K562 (cell line): Measurements from ENCODE around the gene LIMK1. TPM values are rescaled to one million over a fixed set of nuclear protein-coding genes. Genes with fewer than 3 reads are reported as not detected.
A peak's percentile ranks its signal among the peaks of the same experiment; 100 is the strongest.

Source experiments
- ATAC-seq: fragments of 200-7000 bp; cut with Tn5 transposase; 3 replicates; pipeline ENCODE4 v1.9.1; 2020; ENCODE audit warnings: moderate library complexity
- BruUV-seq: library from RNA; stranded (reverse); fragments of 400-500 nt; replicated peaks from 2 replicates; lab custom pipeline; 2021; lab: Mats Ljungman, UMichigan
- CTCF ChIA-PET: fragments of 300-600 bp; formaldehyde crosslinking; extraction: SDS; loops from one replicate; lab custom pipeline; 2021; ENCODE audit warnings: low intra/inter-chr PET ratio; lab: Yijun Ruan, JAX
- POLR2A ChIA-PET: fragments of 300-600, 350-650 bp; sonication (Branson Sonifier 250); formaldehyde crosslinking; extraction: SDS; loops from one replicate; lab custom pipeline; 2021; ENCODE audit warnings: antibody characterized with exemption, inconsistent platforms; lab: Yijun Ruan, JAX
- DNase-seq, 4 experiments: peaks; one replicate each; pipeline versions ENCODE4 v3.0.0 to v3.0.0-alpha.2; 2011 to 2018; ENCODE audit warnings: low spot score in 3 of 4, mixed read lengths in 3 of 4; ENCODE audit errors: extremely low read depth in 1 of 4
- FAIRE-seq: peaks from 2 replicates; lab custom pipeline; 2011; peaks lifted over from hg19 to GRCh38; lab: Jason Lieb, UNC
- H2AFZ ChIP-seq: 2 replicates; pipeline ENCODE4 v1.6.0; 2011; ENCODE audit warnings: low read depth, low read length, control low read depth, inconsistent platforms
- H3K27ac ChIP-seq: fragments of 200-600 bp; 3 replicates; pipeline ENCODE4 v1.8.0; 2011; ENCODE audit warnings: low read depth, mild to moderate bottlenecking, control low read depth, inconsistent platforms, low read length, moderate library complexity, mixed read lengths; ENCODE audit errors: extremely low read depth
- H3K27me3 ChIP-seq, 2 experiments: fragments of 300-600 bp in 1 of 2; 2 replicates in 1 of 2; 3 replicates in 1 of 2; pipeline versions ENCODE4 v1.6.0 to v1.8.0; 2011; ENCODE audit warnings: inconsistent platforms in 2 of 2, low read length in 2 of 2, mild to moderate bottlenecking in 1 of 2, mixed read lengths in 1 of 2, moderate library complexity in 1 of 2; ENCODE audit not compliant: control insufficient read depth in 2 of 2, insufficient read depth in 2 of 2
- H3K36me3 ChIP-seq: fragments of 300-600 bp; 3 replicates; pipeline ENCODE4 v1.8.0; 2011; ENCODE audit warnings: mild to moderate bottlenecking, low read length, inconsistent platforms; ENCODE audit not compliant: control insufficient read depth, insufficient read depth
- H3K4me1 ChIP-seq, 2 experiments: fragments of 200-600 bp in 1 of 2; replicated peaks in 1 of 2; 2 replicates in 1 of 2; 3 replicates in 1 of 2; pipeline versions ENCODE4 v1.5.1 to v1.8.0; 2011; ENCODE audit warnings: inconsistent platforms in 2 of 2, low read length in 2 of 2, mild to moderate bottlenecking in 1 of 2, mixed read lengths in 1 of 2, moderate library complexity in 1 of 2; ENCODE audit not compliant: control insufficient read depth in 2 of 2, insufficient read depth in 2 of 2
- H3K4me2 ChIP-seq: 2 replicates; pipeline ENCODE4 v1.6.1; 2011; ENCODE audit warnings: low read length, control low read depth, inconsistent platforms, mixed read lengths; ENCODE audit not compliant: insufficient read depth
- H3K4me3 ChIP-seq: fragments of 200-600 bp; sonication (generic), shearing (Covaris generic); 2 replicates; pipeline ENCODE4 v1.5.1; 2016; ENCODE audit warnings: control low read depth, inconsistent platforms
- H3K79me2 ChIP-seq: fragments of 200-600 bp; 3 replicates; pipeline ENCODE4 v1.8.0; 2011; ENCODE audit warnings: low read length, inconsistent platforms; ENCODE audit not compliant: control insufficient read depth, insufficient read depth
- H3K9ac ChIP-seq, 2 experiments: 2 replicates each; pipeline versions ENCODE4 v1.6.0 to v1.6.1; 2011; ENCODE audit warnings: low read depth in 2 of 2, low read length in 2 of 2, control low read depth in 1 of 2, inconsistent platforms in 1 of 2, mild to moderate bottlenecking in 1 of 2, mixed read lengths in 1 of 2; ENCODE audit not compliant: insufficient read depth in 1 of 2
- H3K9me1 ChIP-seq: one replicate; pipeline ENCODE4 v1.6.0; 2011; ENCODE audit warnings: inconsistent platforms, mild to moderate bottlenecking, low read length, moderate library complexity; ENCODE audit not compliant: control insufficient read depth, insufficient read depth
- H3K9me3 ChIP-seq: replicated peaks from 2 replicates; pipeline ENCODE4 v1.5.1; 2011; ENCODE audit warnings: low read depth, low read length, inconsistent platforms; ENCODE audit not compliant: control insufficient read depth, insufficient read depth
- H4K20me1 ChIP-seq: replicated peaks from 2 replicates; pipeline ENCODE4 v1.6.1; 2011; ENCODE audit warnings: low read length, inconsistent platforms, mixed read lengths; ENCODE audit not compliant: control insufficient read depth, insufficient read depth
- BCOR ChIP-seq: fragments of 450-650 bp; IDR thresholded peaks from 2 replicates; pipeline ENCODE4 v1.6.1; 2016
- RBM25 ChIP-seq: fragments of 200-400 bp; formaldehyde crosslinking; IDR thresholded peaks from 2 replicates; pipeline ENCODE4 v1.6.1; 2018; ENCODE audit warnings: low read length, low read depth, moderate library complexity; ENCODE audit not compliant: severe bottlenecking
- ZFP36 ChIP-seq: fragments of 150-350 bp; IDR thresholded peaks from 2 replicates; pipeline ENCODE4 v1.6.1; 2018; ENCODE audit warnings: low read length, low read depth; ENCODE audit not compliant: partially characterized antibody
- ZNF175 ChIP-seq: fragments of 200-800 bp; sonication (Bioruptor generic); IDR thresholded peaks from 2 replicates; pipeline ENCODE4 v1.6.1; 2016; ENCODE audit warnings: low read depth, mild to moderate bottlenecking, missing genetic modification characterization, missing compliant biosample characterization
- WGBS: fragments of 100-300 bp; shearing (Covaris generic); methylation state at CpG from one replicate; pipeline ENCODE4 v1.1.6; 2016; ENCODE audit warnings: low coverage, mixed read lengths; ENCODE audit not compliant: insufficient coverage; ENCODE audit errors: missing lambda C conversion rate; 5-methylcytosine and 5-hydroxymethylcytosine counted together
- in situ Hi-C: fragments of 300-500 bp; cut with MboI; formaldehyde crosslinking; loops from 4 replicates; pipeline ENCODE4 v1.15.0; 2018; ENCODE audit warnings: inconsistent platforms, mixed read lengths
- intact Hi-C: fragments of 100-400 bp; cut with micrococcal nuclease; formaldehyde crosslinking; loops from 2 replicates; pipeline ENCODE4 v1.14.2; 2022
- polyA plus RNA-seq, 8 experiments: library from polyadenylated mRNA; depleted of rRNA in 4 of 8; stranded (reverse) in 5 of 8; unstranded in 3 of 8; fragments of >200 nt; fragmentation: Nextera tagmentation in 2 of 8; fragmentation: Illumina TruSeq in 1 of 8; extraction: Ambion mirVana in 2 of 8; extraction: Trizol in 1 of 8; gene quantifications; 2 replicates each; pipeline versions ENCODE4 v1.2.1 to v1.2.3, GENCODE V29; 2011 to 2014; ENCODE audit warnings: inconsistent platforms in 1 of 8, missing spikeins in 1 of 8
- total RNA-seq, 7 experiments: library from RNA; depleted of rRNA in 6 of 7; stranded (reverse); fragments of >200 nt in 6 of 7; fragmentation: Illumina TruSeq in 2 of 7; extraction: Trizol in 2 of 7; gene quantifications; 2 replicates each; pipeline versions ENCODE4 v1.2.1 to v1.2.3, GENCODE V29; 2011 to 2021; ENCODE audit warnings: low replicate concordance in 1 of 7

The LIMK1 gene
- total and polyA plus RNA-seq, 9 of the 15 experiments (the other 6 are each of a cell fraction or from before 2014, with no cell fraction given): 0.14 to 30.0 (median 15.9) TPM

- no peak for FAIRE-seq
- WGBS: 12% methylated on average over 21 of the region's 21 CpGs
- H3K4me3 ChIP-seq: no peak overlapping the region
- DNase-seq: no peak
- peak overlapping the region in 1 of 2 experiments; percentile 24; a peak in 2 of 4 replicates for H3K9ac ChIP-seq
- H3K27ac ChIP-seq: no peak overlapping the region
- no TSS peak for BruUV-seq
- H3K9me3 ChIP-seq: no peaks in the 10 kb centered on the region
- peaks cover 33 to 58% of the 10 kb centered on the region in 2 experiments for H3K27me3 ChIP-seq
- H4K20me1 ChIP-seq: peaks cover 6% of the 10 kb centered on the region; the same call in 1 of the 2 replicates
- ChIA-PET POLR2A (interaction anchor here (0.8 to 1.5 kb wide), 5 partner anchors 16 to 341 kb away, joined by 3 to 5 read pairs (median 4); no protein-coding TSS in a partner anchor), CTCF (no interaction called here)
- no peak overlapping the region for H2AFZ ChIP-seq
- no peak for ATAC-seq
- H3K36me3 ChIP-seq: no peaks in the 10 kb centered on the region
- H3K9me1 ChIP-seq: no peaks in the 10 kb centered on the region
- in situ Hi-C loops: loop anchor here (5.0 kb wide), 1 partner anchor 342 kb away; no protein-coding TSS in a partner anchor
- no peaks in the 10 kb centered on the region for H3K79me2 ChIP-seq
- peak; percentile 20; the same call in 1 of the 2 replicates for TF ChIP-seq BCOR
- peak; percentile 68 for TF ChIP-seq RBM25
- TF ChIP-seq ZFP36: peak; percentile 55
- TF ChIP-seq ZNF175 (CRISPR knock-in tag): no peak
- intact Hi-C loops: no loop called here
- no peak overlapping the region for H3K4me2 ChIP-seq
- H3K4me1 ChIP-seq: peaks cover 0 to 23% of the 10 kb centered on the region in 2 experiments; a peak in 2 of 5 replicates
Observed at GRCh38 chr7:74059681-74060588, 23.7 kb upstream of the LIMK1 start.
